ENCODE measurements around the gene GAS2L2. TPM values are rescaled to one million over a fixed set of nuclear protein-coding genes. Genes with fewer than 3 reads are reported as not detected.

The GAS2L2 gene
- total and polyA plus RNA-seq, 4 donors: not detected

DNA sequence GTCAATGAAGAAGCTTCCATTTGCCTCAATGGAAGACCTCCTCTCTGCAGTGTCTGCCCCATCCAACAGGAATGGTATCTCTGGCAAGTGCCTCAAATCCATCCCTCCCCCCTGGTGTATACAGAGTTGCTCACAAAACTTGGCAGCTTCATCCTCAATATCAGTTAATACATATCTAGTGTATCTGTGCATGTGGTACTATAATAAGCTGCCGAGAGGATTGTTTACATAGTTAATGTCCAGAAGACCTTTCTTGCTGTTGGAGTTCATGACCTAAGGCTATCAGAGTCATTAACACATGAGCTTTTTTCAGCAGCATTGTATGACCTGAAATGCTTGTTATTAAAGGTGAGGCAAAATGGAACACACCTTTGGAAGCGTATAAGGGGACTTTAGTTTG lies 35.6 kb downstream of the GAS2L2 start:
- peaks cover 0 to 4% (median 2%) of the 10 kb centered on the region in 4 donors for H3K36me3 ChIP-seq (ENCODE audit: control insufficient read depth in 4 of 4, insufficient read depth in 3 of 4, low read depth in 1 of 4, low read length in 3 of 4)
- DNase-seq (ENCODE audit: low spot score): no peak
- 48% methylated on average over 2 of the region's 2 CpGs for WGBS
- no peak overlapping the region for H3K4me3 ChIP-seq (ENCODE audit: low read depth in 1 of 3, low read length in 3 of 3)
- peaks cover 0 to 34% (median 28%) of the 10 kb centered on the region in 4 donors for H3K4me1 ChIP-seq (ENCODE audit: control insufficient read depth in 4 of 4, insufficient read depth in 4 of 4, low read length in 3 of 4)
- H3K27me3 ChIP-seq (ENCODE audit: control insufficient read depth in 4 of 4, insufficient read depth in 4 of 4, low read length in 3 of 4): no peaks in the 10 kb centered on the region
- TF ChIP-seq RAD21 (IDR thresholded peaks at IDR 0.05) (no peak), FOXA1 (IDR thresholded peaks at IDR 0.05) (no peak), HNF4A (conservative IDR thresholded peaks at IDR 0.05) (no peak)
- TF ChIP-seq, protein P1, sequence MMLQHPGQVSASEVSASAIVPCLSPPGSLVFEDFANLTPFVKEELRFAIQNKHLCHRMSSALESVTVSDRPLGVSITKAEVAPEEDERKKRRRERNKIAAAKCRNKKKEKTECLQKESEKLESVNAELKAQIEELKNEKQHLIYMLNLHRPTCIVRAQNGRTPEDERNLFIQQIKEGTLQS (IDR thresholded peaks at IDR 0.05): no peak
- TF ChIP-seq, protein P2, sequence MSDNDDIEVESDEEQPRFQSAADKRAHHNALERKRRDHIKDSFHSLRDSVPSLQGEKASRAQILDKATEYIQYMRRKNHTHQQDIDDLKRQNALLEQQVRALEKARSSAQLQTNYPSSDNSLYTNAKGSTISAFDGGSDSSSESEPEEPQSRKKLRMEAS (IDR thresholded peaks at IDR 0.05): no peak
- H3K27ac ChIP-seq (ENCODE audit: low read depth in 1 of 2, low read length in 2 of 2): peak overlapping the region; percentile 26 to 52
- no peak overlapping the region for H3K9ac ChIP-seq (ENCODE audit: low read depth in 1 of 2, low read length in 2 of 2)
- H3K9me3 ChIP-seq (ENCODE audit: control insufficient read depth in 4 of 4, low read length in 3 of 4): no peaks in the 10 kb centered on the region

DNA sequence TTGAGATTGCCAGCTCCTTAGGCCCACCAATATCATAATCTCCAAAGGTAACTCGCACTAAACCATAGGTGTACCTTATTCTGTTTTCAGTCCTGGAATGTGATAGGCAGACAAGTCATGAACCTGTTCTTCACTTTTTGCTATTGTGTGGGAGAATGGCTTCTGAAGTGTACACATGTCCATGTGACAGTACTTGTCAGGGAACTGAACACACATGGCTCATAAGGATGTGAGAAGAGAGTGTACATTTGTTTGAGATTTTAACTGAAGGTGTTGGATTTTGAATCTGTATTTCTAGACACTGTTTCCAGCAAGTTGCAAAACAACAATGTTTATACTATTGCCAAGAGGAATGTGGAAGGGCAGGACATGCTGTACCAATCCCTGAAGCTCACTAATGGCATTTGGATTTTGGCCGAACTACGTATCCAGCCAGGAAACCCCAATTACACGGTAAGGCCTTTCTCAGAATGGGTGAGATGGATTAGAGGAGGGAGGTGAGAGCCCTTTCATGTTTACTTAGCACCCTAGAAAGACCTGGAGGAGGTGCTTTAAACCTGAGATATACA lies 36.1 kb downstream of the GAS2L2 start:
- Histone ChIP-seq H3K36me3 (ENCODE audit: control insufficient read depth in 4 of 4, insufficient read depth in 3 of 4, low read depth in 1 of 4, low read length in 3 of 4) (peaks cover 0 to 4% (median 2%) of the 10 kb centered on the region in 4 donors), H3K9ac (ENCODE audit: low read depth in 1 of 2, low read length in 2 of 2) (no peak overlapping the region), H3K4me3 (ENCODE audit: low read depth in 1 of 3, low read length in 3 of 3) (no peak overlapping the region), H3K27ac (ENCODE audit: low read depth in 1 of 2, low read length in 2 of 2) (peak overlapping the region; percentile 26 to 52), H3K9me3 (ENCODE audit: control insufficient read depth in 4 of 4, low read length in 3 of 4) (no peaks in the 10 kb centered on the region), H3K27me3 (ENCODE audit: control insufficient read depth in 4 of 4, insufficient read depth in 4 of 4, low read length in 3 of 4) (no peaks in the 10 kb centered on the region), H3K4me1 (ENCODE audit: control insufficient read depth in 4 of 4, insufficient read depth in 4 of 4, low read length in 3 of 4) (peaks cover 0 to 35% (median 29%) of the 10 kb centered on the region in 4 donors)
- TF ChIP-seq, protein P3, sequence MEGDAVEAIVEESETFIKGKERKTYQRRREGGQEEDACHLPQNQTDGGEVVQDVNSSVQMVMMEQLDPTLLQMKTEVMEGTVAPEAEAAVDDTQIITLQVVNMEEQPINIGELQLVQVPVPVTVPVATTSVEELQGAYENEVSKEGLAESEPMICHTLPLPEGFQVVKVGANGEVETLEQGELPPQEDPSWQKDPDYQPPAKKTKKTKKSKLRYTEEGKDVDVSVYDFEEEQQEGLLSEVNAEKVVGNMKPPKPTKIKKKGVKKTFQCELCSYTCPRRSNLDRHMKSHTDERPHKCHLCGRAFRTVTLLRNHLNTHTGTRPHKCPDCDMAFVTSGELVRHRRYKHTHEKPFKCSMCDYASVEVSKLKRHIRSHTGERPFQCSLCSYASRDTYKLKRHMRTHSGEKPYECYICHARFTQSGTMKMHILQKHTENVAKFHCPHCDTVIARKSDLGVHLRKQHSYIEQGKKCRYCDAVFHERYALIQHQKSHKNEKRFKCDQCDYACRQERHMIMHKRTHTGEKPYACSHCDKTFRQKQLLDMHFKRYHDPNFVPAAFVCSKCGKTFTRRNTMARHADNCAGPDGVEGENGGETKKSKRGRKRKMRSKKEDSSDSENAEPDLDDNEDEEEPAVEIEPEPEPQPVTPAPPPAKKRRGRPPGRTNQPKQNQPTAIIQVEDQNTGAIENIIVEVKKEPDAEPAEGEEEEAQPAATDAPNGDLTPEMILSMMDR (IDR thresholded peaks at IDR 0.05; ENCODE audit: low read depth, low read length, missing input control): no peak
- TF ChIP-seq HNF4G (IDR thresholded peaks at IDR 0.05) (peak; percentile 55), FOXA2 (IDR thresholded peaks at IDR 0.05) (peak; percentile 38), RXRA (IDR thresholded peaks at IDR 0.05) (peak; percentile 67 to 72), HNF4A (conservative IDR thresholded peaks at IDR 0.05) (peak; percentile 84 to 85), YY1 (IDR thresholded peaks at IDR 0.05) (peak; percentile 64), SP1 (IDR thresholded peaks at IDR 0.05) (peak; percentile 94), FOXA1 (IDR thresholded peaks at IDR 0.05) (peak; percentile 7), RAD21 (IDR thresholded peaks at IDR 0.05) (peak in 1 of 2 donors; percentile 28), JUND (IDR thresholded peaks at IDR 0.05) (peak in 1 of 2 donors; percentile 63)
- TF ChIP-seq, protein P4, sequence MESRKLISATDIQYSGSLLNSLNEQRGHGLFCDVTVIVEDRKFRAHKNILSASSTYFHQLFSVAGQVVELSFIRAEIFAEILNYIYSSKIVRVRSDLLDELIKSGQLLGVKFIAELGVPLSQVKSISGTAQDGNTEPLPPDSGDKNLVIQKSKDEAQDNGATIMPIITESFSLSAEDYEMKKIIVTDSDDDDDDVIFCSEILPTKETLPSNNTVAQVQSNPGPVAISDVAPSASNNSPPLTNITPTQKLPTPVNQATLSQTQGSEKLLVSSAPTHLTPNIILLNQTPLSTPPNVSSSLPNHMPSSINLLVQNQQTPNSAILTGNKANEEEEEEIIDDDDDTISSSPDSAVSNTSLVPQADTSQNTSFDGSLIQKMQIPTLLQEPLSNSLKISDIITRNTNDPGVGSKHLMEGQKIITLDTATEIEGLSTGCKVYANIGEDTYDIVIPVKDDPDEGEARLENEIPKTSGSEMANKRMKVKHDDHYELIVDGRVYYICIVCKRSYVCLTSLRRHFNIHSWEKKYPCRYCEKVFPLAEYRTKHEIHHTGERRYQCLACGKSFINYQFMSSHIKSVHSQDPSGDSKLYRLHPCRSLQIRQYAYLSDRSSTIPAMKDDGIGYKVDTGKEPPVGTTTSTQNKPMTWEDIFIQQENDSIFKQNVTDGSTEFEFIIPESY (IDR thresholded peaks at IDR 0.05): no peak
- TF ChIP-seq, protein P5, sequence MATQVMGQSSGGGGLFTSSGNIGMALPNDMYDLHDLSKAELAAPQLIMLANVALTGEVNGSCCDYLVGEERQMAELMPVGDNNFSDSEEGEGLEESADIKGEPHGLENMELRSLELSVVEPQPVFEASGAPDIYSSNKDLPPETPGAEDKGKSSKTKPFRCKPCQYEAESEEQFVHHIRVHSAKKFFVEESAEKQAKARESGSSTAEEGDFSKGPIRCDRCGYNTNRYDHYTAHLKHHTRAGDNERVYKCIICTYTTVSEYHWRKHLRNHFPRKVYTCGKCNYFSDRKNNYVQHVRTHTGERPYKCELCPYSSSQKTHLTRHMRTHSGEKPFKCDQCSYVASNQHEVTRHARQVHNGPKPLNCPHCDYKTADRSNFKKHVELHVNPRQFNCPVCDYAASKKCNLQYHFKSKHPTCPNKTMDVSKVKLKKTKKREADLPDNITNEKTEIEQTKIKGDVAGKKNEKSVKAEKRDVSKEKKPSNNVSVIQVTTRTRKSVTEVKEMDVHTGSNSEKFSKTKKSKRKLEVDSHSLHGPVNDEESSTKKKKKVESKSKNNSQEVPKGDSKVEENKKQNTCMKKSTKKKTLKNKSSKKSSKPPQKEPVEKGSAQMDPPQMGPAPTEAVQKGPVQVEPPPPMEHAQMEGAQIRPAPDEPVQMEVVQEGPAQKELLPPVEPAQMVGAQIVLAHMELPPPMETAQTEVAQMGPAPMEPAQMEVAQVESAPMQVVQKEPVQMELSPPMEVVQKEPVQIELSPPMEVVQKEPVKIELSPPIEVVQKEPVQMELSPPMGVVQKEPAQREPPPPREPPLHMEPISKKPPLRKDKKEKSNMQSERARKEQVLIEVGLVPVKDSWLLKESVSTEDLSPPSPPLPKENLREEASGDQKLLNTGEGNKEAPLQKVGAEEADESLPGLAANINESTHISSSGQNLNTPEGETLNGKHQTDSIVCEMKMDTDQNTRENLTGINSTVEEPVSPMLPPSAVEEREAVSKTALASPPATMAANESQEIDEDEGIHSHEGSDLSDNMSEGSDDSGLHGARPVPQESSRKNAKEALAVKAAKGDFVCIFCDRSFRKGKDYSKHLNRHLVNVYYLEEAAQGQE (IDR thresholded peaks at IDR 0.05): no peak
- TF ChIP-seq, protein P2 (IDR thresholded peaks at IDR 0.05): peak; percentile 22
- TF ChIP-seq, protein P1 (IDR thresholded peaks at IDR 0.05): peak; percentile 34
- WGBS: 49% methylated on average over 4 of the region's 4 CpGs
- DNase-seq (ENCODE audit: low spot score): no peak
